ENCODE results near the gene SMIM30.

- TF ChIP-seq, protein P1, sequence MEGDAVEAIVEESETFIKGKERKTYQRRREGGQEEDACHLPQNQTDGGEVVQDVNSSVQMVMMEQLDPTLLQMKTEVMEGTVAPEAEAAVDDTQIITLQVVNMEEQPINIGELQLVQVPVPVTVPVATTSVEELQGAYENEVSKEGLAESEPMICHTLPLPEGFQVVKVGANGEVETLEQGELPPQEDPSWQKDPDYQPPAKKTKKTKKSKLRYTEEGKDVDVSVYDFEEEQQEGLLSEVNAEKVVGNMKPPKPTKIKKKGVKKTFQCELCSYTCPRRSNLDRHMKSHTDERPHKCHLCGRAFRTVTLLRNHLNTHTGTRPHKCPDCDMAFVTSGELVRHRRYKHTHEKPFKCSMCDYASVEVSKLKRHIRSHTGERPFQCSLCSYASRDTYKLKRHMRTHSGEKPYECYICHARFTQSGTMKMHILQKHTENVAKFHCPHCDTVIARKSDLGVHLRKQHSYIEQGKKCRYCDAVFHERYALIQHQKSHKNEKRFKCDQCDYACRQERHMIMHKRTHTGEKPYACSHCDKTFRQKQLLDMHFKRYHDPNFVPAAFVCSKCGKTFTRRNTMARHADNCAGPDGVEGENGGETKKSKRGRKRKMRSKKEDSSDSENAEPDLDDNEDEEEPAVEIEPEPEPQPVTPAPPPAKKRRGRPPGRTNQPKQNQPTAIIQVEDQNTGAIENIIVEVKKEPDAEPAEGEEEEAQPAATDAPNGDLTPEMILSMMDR (IDR thresholded peaks at IDR 0.05; ENCODE audit: poor library complexity, severe bottlenecking) = no peak
- TF ChIP-seq EZH2 (IDR thresholded peaks at IDR 0.05; ENCODE audit: borderline replicate concordance, insufficient read depth, low read length, poor library complexity, severe bottlenecking) (no peak), EP300 (conservative IDR thresholded peaks at IDR 0.05; ENCODE audit: poor library complexity, severe bottlenecking) (no peak), TAF1 (IDR thresholded peaks at IDR 0.05; ENCODE audit: low read depth) (peak; percentile 25), RAD21 (conservative IDR thresholded peaks at IDR 0.05) (no peak), POLR2AphosphoS5 (IDR thresholded peaks at IDR 0.05) (peak; percentile 83), SMC3 (conservative IDR thresholded peaks at IDR 0.05; ENCODE audit: poor library complexity) (peak; percentile 18), MXI1 (conservative IDR thresholded peaks at IDR 0.05; ENCODE audit: poor library complexity, severe bottlenecking) (peak; percentile 12)
- TF ChIP-seq, protein P2, sequence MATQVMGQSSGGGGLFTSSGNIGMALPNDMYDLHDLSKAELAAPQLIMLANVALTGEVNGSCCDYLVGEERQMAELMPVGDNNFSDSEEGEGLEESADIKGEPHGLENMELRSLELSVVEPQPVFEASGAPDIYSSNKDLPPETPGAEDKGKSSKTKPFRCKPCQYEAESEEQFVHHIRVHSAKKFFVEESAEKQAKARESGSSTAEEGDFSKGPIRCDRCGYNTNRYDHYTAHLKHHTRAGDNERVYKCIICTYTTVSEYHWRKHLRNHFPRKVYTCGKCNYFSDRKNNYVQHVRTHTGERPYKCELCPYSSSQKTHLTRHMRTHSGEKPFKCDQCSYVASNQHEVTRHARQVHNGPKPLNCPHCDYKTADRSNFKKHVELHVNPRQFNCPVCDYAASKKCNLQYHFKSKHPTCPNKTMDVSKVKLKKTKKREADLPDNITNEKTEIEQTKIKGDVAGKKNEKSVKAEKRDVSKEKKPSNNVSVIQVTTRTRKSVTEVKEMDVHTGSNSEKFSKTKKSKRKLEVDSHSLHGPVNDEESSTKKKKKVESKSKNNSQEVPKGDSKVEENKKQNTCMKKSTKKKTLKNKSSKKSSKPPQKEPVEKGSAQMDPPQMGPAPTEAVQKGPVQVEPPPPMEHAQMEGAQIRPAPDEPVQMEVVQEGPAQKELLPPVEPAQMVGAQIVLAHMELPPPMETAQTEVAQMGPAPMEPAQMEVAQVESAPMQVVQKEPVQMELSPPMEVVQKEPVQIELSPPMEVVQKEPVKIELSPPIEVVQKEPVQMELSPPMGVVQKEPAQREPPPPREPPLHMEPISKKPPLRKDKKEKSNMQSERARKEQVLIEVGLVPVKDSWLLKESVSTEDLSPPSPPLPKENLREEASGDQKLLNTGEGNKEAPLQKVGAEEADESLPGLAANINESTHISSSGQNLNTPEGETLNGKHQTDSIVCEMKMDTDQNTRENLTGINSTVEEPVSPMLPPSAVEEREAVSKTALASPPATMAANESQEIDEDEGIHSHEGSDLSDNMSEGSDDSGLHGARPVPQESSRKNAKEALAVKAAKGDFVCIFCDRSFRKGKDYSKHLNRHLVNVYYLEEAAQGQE (IDR thresholded peaks at IDR 0.05; ENCODE audit: borderline replicate concordance) = peak; percentile 10
These were observed 31.9 kb downstream of the SMIM30 start, which contains the start of gene GPR85 for GRCh38 chr7:113086431-113086888.

Data from neural cell (in vitro differentiated cells).